ENCODE results near the gene ZFAND2A. TPM values are rescaled to one million over a fixed set of nuclear protein-coding genes. Genes with fewer than 3 reads are reported as not detected.

ZFAND2A gene
- total RNA-seq, 6 donors from 2014 or later: 12.5 to 45.1 (median 21.6) TPM

GRCh38 chr7:1124816-1125602, 35.0 kb downstream of the ZFAND2A start:
- TF ChIP-seq EP300 (IDR thresholded peaks at IDR 0.05): no peak
- TF ChIP-seq POLR2A (IDR thresholded peaks at IDR 0.05): no peak
- TF ChIP-seq POLR2AphosphoS5 (IDR thresholded peaks at IDR 0.05): no peak
- no peak for TF ChIP-seq CTCF (IDR thresholded peaks at IDR 0.05)
- no peak overlapping the region for H3K27ac ChIP-seq
- no peaks in the 10 kb centered on the region for H3K9me3 ChIP-seq
- peak in 1 of 2 donors; percentile 70 for DNase-seq
- 85 to 93% methylated on average over 10 to 19 of the region's 23 CpGs for WGBS, 2 donors
- H3K36me3 ChIP-seq: peaks cover 0 to 4% (median 2%) of the 10 kb centered on the region in 4 donors
- no peak overlapping the region for H3K4me3 ChIP-seq
- peak in 1 of 2 donors; percentile 32 for ATAC-seq (ENCODE audit: low FRiP score in 2 of 2)
- peaks cover 3 to 20% (median 5%) of the 10 kb centered on the region in 4 donors for H3K4me1 ChIP-seq
- H3K27me3 ChIP-seq: no peaks in the 10 kb centered on the region

- WGBS, 2 donors: 78% methylated on average over 11 of the region's 11 CpGs
- DNase-seq (no peak), ATAC-seq (ENCODE audit: low FRiP score in 2 of 2) (peak in 1 of 2 donors; percentile 42)
- no peaks in the 10 kb centered on the region for H3K9me3 ChIP-seq
- peak overlapping the region in 2 of 4 donors; percentile 2 to 4 for H3K4me3 ChIP-seq
- no peaks in the 10 kb centered on the region for H3K27me3 ChIP-seq
- peaks cover 0 to 4% (median 2%) of the 10 kb centered on the region in 4 donors for H3K36me3 ChIP-seq
- TF ChIP-seq POLR2A (IDR thresholded peaks at IDR 0.05) (no peak), EP300 (IDR thresholded peaks at IDR 0.05) (no peak), CTCF (IDR thresholded peaks at IDR 0.05) (no peak), POLR2AphosphoS5 (IDR thresholded peaks at IDR 0.05) (no peak)
- H3K4me1 ChIP-seq: peaks cover 3 to 20% (median 5%) of the 10 kb centered on the region in 4 donors
- peak overlapping the region; percentile 29 to 81 (median 66) for H3K27ac ChIP-seq
These were observed 35.8 kb downstream of the ZFAND2A start for GRCh38 chr7:1124164-1124563.

GRCh38 chr7:1123715-1124114, 36.3 kb downstream of the ZFAND2A start:
- H3K27me3 ChIP-seq: no peaks in the 10 kb centered on the region
- H3K36me3 ChIP-seq: peaks cover 0 to 4% (median 2%) of the 10 kb centered on the region in 4 donors
- peak overlapping the region in 2 of 4 donors; percentile 2 to 4 for H3K4me3 ChIP-seq
- DNase-seq (peak; percentile 46 to 81), ATAC-seq (ENCODE audit: low FRiP score in 2 of 2) (peak; percentile 58 to 94)
- WGBS, 2 donors: 44 to 50% methylated on average over 12 to 17 of the region's 17 CpGs
- TF ChIP-seq CTCF (IDR thresholded peaks at IDR 0.05) (peak; percentile 36 to 69 (median 62)), EP300 (IDR thresholded peaks at IDR 0.05) (no peak), POLR2A (IDR thresholded peaks at IDR 0.05) (no peak), POLR2AphosphoS5 (IDR thresholded peaks at IDR 0.05) (peak in 1 of 2 donors; percentile 17)
- no peaks in the 10 kb centered on the region for H3K9me3 ChIP-seq
- peak overlapping the region; percentile 29 to 81 (median 66) for H3K27ac ChIP-seq
- peaks cover 3 to 20% (median 5%) of the 10 kb centered on the region in 4 donors for H3K4me1 ChIP-seq

GRCh38 chr7:1122832-1123501, 37.0 kb downstream of the ZFAND2A start:
- WGBS, 2 donors: 81 to 89% methylated on average over 10 to 31 of the region's 31 CpGs
- H3K4me1 ChIP-seq: peaks cover 3 to 20% (median 5%) of the 10 kb centered on the region in 4 donors
- no peak for ATAC-seq (ENCODE audit: low FRiP score in 2 of 2)
- peak overlapping the region in 2 of 4 donors; percentile 70 to 81 for H3K27ac ChIP-seq
- H3K36me3 ChIP-seq: peaks cover 0 to 4% (median 2%) of the 10 kb centered on the region in 4 donors
- H3K9me3 ChIP-seq: no peaks in the 10 kb centered on the region
- TF ChIP-seq POLR2A (IDR thresholded peaks at IDR 0.05): no peak
- TF ChIP-seq POLR2AphosphoS5 (IDR thresholded peaks at IDR 0.05): no peak
- TF ChIP-seq EP300 (IDR thresholded peaks at IDR 0.05): no peak
- no peak for TF ChIP-seq CTCF (IDR thresholded peaks at IDR 0.05)
- no peak overlapping the region for H3K4me3 ChIP-seq
- DNase-seq: peak in 1 of 2 donors; percentile 81
- no peaks in the 10 kb centered on the region for H3K27me3 ChIP-seq
